ENCODE measurements around the gene GNG2. TPM values are rescaled to one million over a fixed set of nuclear protein-coding genes. Genes with fewer than 3 reads are reported as not detected.
"Not testable (repeated sequence)": the region's sequence is repeated elsewhere in the genome, so short reads cannot be mapped to it uniquely, and the experiment has no call there.

GNG2 gene
- total and polyA plus RNA-seq, 2 experiments from 2014 or later: 5.0 to 13.7 TPM

DNA sequence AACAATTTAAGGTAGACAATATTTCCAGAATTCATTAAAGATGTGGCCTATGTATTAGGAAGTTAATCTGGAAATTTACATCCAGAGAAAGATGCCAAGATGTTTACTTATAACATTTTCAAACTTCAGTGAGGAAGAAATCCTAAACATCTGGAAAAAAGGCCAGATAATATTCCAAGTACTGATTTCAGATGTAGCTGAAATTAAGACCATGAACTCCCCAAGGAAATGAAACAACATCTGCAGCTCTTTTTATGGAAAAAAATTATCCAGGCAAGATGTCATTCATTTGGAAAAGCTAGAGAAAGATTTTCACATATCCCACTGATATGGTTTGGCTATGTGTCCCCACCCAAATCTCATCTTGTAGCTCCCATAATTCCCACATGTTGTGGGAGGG is 35.0 kb downstream of the GNG2 start:
- no peak overlapping the region for H2AFZ ChIP-seq
- no peak overlapping the region for H3K4me3 ChIP-seq
- H3K36me3 ChIP-seq (replicated peaks; ENCODE audit: insufficient read depth, low read depth): no peaks in the 10 kb centered on the region
- H4K20me1 ChIP-seq (ENCODE audit: insufficient read depth, poor library complexity, severe bottlenecking): no peaks in the 10 kb centered on the region
- no peaks in the 10 kb centered on the region for H3K27me3 ChIP-seq
- H3K9me2 ChIP-seq (replicated peaks; ENCODE audit: insufficient read depth): no peaks in the 10 kb centered on the region
- H3K4me2 ChIP-seq: no peak overlapping the region
- TF ChIP-seq EZH2 (IDR thresholded peaks at IDR 0.05; ENCODE audit: borderline replicate concordance) (no peak), EZH2phosphoT487 (IDR thresholded peaks at IDR 0.05; ENCODE audit: low read depth, severe bottlenecking, unreplicated experiment) (no peak)
- TF ChIP-seq, protein P1, sequence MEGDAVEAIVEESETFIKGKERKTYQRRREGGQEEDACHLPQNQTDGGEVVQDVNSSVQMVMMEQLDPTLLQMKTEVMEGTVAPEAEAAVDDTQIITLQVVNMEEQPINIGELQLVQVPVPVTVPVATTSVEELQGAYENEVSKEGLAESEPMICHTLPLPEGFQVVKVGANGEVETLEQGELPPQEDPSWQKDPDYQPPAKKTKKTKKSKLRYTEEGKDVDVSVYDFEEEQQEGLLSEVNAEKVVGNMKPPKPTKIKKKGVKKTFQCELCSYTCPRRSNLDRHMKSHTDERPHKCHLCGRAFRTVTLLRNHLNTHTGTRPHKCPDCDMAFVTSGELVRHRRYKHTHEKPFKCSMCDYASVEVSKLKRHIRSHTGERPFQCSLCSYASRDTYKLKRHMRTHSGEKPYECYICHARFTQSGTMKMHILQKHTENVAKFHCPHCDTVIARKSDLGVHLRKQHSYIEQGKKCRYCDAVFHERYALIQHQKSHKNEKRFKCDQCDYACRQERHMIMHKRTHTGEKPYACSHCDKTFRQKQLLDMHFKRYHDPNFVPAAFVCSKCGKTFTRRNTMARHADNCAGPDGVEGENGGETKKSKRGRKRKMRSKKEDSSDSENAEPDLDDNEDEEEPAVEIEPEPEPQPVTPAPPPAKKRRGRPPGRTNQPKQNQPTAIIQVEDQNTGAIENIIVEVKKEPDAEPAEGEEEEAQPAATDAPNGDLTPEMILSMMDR (IDR thresholded peaks at IDR 0.05; ENCODE audit: poor library complexity): no peak
- H3K4me1 ChIP-seq (ENCODE audit: insufficient read depth): no peaks in the 10 kb centered on the region
- no peaks in the 10 kb centered on the region for H3K79me2 ChIP-seq
- no peak overlapping the region for H3K27ac ChIP-seq
- no peak for DNase-seq (ENCODE audit: low spot score)
- no peaks in the 10 kb centered on the region for H3K9me3 ChIP-seq (ENCODE audit: low read depth)

- no peak for TF ChIP-seq EZH2 (IDR thresholded peaks at IDR 0.05; ENCODE audit: borderline replicate concordance)
- TF ChIP-seq, protein P1 (IDR thresholded peaks at IDR 0.05; ENCODE audit: poor library complexity): no peak
- TF ChIP-seq EZH2phosphoT487 (IDR thresholded peaks at IDR 0.05; ENCODE audit: low read depth, severe bottlenecking, unreplicated experiment): no peak
- H2AFZ ChIP-seq: no peak overlapping the region
- no peaks in the 10 kb centered on the region for H3K79me2 ChIP-seq
- no peaks in the 10 kb centered on the region for H3K27me3 ChIP-seq
- no peak overlapping the region for H3K27ac ChIP-seq
- WGBS (ENCODE audit: low lambda C conversion rate, missing lambda C conversion rate): 52% methylated on average over 1 of the region's 1 CpG
- H3K36me3 ChIP-seq (replicated peaks; ENCODE audit: insufficient read depth, low read depth): no peaks in the 10 kb centered on the region
- no peaks in the 10 kb centered on the region for H4K20me1 ChIP-seq (ENCODE audit: insufficient read depth, poor library complexity, severe bottlenecking)
- H3K4me1 ChIP-seq (ENCODE audit: insufficient read depth): no peaks in the 10 kb centered on the region
- DNase-seq (ENCODE audit: low spot score): no peak
- H3K9me2 ChIP-seq (replicated peaks; ENCODE audit: insufficient read depth): no peaks in the 10 kb centered on the region
- H3K4me3 ChIP-seq: no peak overlapping the region
- no peak overlapping the region for H3K4me2 ChIP-seq
- no peaks in the 10 kb centered on the region for H3K9me3 ChIP-seq (ENCODE audit: low read depth)
Observed at GRCh38 chr14:51897791-51898355, 37.5 kb downstream of the GNG2 start.

- 95% methylated on average over 5 of the region's 5 CpGs for WGBS (ENCODE audit: low lambda C conversion rate, missing lambda C conversion rate)
- no peaks in the 10 kb centered on the region for H3K9me2 ChIP-seq (replicated peaks; ENCODE audit: insufficient read depth)
- no peaks in the 10 kb centered on the region for H3K27me3 ChIP-seq
- DNase-seq (ENCODE audit: low spot score): no peak
- H3K36me3 ChIP-seq (replicated peaks; ENCODE audit: insufficient read depth, low read depth): no peaks in the 10 kb centered on the region
- H3K27ac ChIP-seq: no peak overlapping the region
- H3K4me1 ChIP-seq (ENCODE audit: insufficient read depth): no peaks in the 10 kb centered on the region
- no peak overlapping the region for H3K4me2 ChIP-seq
- H3K9me3 ChIP-seq (ENCODE audit: low read depth): no peaks in the 10 kb centered on the region
- no peak overlapping the region for H2AFZ ChIP-seq
- H4K20me1 ChIP-seq (ENCODE audit: insufficient read depth, poor library complexity, severe bottlenecking): no peaks in the 10 kb centered on the region
- H3K4me3 ChIP-seq: no peak overlapping the region
- TF ChIP-seq EZH2 (IDR thresholded peaks at IDR 0.05; ENCODE audit: borderline replicate concordance) (no peak), EZH2phosphoT487 (IDR thresholded peaks at IDR 0.05; ENCODE audit: low read depth, severe bottlenecking, unreplicated experiment) (no peak)
- TF ChIP-seq, protein P1 (IDR thresholded peaks at IDR 0.05; ENCODE audit: poor library complexity): no peak
- H3K79me2 ChIP-seq: no peaks in the 10 kb centered on the region
Observed at GRCh38 chr14:51901475-51902024, 41.1 kb downstream of the GNG2 start.

- not testable (repeated sequence) for H2AFZ ChIP-seq; H3K4me1 ChIP-seq (ENCODE audit: insufficient read depth); DNase-seq (ENCODE audit: low spot score); H3K79me2 ChIP-seq; H3K27me3 ChIP-seq; H3K4me3 ChIP-seq; H3K9me2 ChIP-seq (replicated peaks; ENCODE audit: insufficient read depth); H3K36me3 ChIP-seq (replicated peaks; ENCODE audit: insufficient read depth, low read depth); H4K20me1 ChIP-seq (ENCODE audit: insufficient read depth, poor library complexity, severe bottlenecking); H3K9me3 ChIP-seq (ENCODE audit: low read depth); H3K4me2 ChIP-seq
- H3K27ac ChIP-seq: peak overlapping the region; percentile 13
- WGBS (ENCODE audit: low lambda C conversion rate, missing lambda C conversion rate): 46% methylated on average over 6 of the region's 6 CpGs
Observed at GRCh38 chr14:51905656-51906121, 45.3 kb downstream of the GNG2 start.

All from hepatocyte (in vitro differentiated cells).